Fibroblast of lung (primary cell): ENCODE data around the gene TCAF1.

Experiments
- EZH2 ChIP-seq: IDR thresholded peaks from 2 replicates; pipeline ENCODE4 v1.5.1; 2012; ENCODE audit warnings: low read length, control low read depth, mild to moderate bottlenecking; ENCODE audit errors: missing control alignments
- TF ChIP-seq, protein P1 (sequence below), 2 donors: IDR thresholded peaks in 1 of 2; conservative IDR thresholded peaks in 1 of 2; 1 replicate in 1 of 2; 2 replicates in 1 of 2; pipeline ENCODE4 v1.5.1; 2011 to 2012; ENCODE audit warnings: low read length in 2 of 2, control low read depth in 1 of 2, inconsistent platforms in 1 of 2, low read depth in 1 of 2, mild to moderate bottlenecking in 1 of 2

DNA sequence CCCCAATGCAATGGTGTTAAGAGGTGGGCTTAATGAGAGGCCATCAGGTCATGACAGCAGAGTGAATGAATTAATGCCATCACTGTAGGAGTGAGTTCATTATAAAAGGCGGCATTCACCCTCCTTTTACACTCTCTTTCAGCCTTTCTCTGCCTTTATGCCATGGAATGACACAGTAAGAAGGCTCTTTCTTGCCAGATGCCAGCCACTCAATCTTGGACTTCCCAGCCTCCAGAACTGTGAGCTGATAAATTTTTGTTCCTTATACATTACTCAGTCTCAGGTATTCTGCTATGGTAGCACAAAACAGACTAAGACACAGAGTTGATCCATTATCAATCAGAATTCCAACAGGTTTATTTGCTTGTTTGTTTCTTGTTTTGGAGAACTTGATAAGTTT is 3.2 kb downstream of the TCAF1 start:
- TF ChIP-seq, protein P1, sequence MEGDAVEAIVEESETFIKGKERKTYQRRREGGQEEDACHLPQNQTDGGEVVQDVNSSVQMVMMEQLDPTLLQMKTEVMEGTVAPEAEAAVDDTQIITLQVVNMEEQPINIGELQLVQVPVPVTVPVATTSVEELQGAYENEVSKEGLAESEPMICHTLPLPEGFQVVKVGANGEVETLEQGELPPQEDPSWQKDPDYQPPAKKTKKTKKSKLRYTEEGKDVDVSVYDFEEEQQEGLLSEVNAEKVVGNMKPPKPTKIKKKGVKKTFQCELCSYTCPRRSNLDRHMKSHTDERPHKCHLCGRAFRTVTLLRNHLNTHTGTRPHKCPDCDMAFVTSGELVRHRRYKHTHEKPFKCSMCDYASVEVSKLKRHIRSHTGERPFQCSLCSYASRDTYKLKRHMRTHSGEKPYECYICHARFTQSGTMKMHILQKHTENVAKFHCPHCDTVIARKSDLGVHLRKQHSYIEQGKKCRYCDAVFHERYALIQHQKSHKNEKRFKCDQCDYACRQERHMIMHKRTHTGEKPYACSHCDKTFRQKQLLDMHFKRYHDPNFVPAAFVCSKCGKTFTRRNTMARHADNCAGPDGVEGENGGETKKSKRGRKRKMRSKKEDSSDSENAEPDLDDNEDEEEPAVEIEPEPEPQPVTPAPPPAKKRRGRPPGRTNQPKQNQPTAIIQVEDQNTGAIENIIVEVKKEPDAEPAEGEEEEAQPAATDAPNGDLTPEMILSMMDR (conservative IDR thresholded peaks at IDR 0.05 in 1 of 2, IDR thresholded peaks at IDR 0.05 in 1 of 2; ENCODE audit: low read depth in 1 of 2, low read length in 2 of 2): no peak
- no peak for TF ChIP-seq EZH2
